DOHH2 (cell line): ENCODE measurements around the gene FAM217A.
"Not testable (repeated sequence)": the region's sequence is repeated elsewhere in the genome, so short reads cannot be mapped to it uniquely, and the experiment has no call there.

ENCODE experiments used
- H3F3A ChIP-seq: fragments of 200-600 bp; sonication (generic), shearing (Covaris generic); 2 replicates; pipeline ENCODE4 v1.6.0; 2016; ENCODE audit warnings: antibody characterized with exemption, mild to moderate bottlenecking; ENCODE audit not compliant: control insufficient read depth, insufficient read depth
- H3K27ac ChIP-seq: fragments of 200-600 bp; sonication (generic); 2 replicates; pipeline ENCODE4 v1.5.1; 2014; ENCODE audit warnings: low read depth, mild to moderate bottlenecking, low read length, moderate library complexity
- H3K27me3 ChIP-seq: fragments of 200-600 bp; sonication (generic); 2 replicates; pipeline ENCODE4 v1.6.1; 2014; ENCODE audit warnings: mild to moderate bottlenecking, low read length, mixed read lengths; ENCODE audit not compliant: control insufficient read depth
- H3K36me3 ChIP-seq: fragments of 200-600 bp; sonication (generic); 2 replicates; pipeline ENCODE4 v1.6.1; 2014; ENCODE audit warnings: mild to moderate bottlenecking, low read length, moderate library complexity, mixed read lengths; ENCODE audit not compliant: control insufficient read depth
- H3K4me1 ChIP-seq: fragments of 200-600 bp; sonication (generic); 2 replicates; pipeline ENCODE4 v1.6.1; 2014; ENCODE audit warnings: mild to moderate bottlenecking, low read length, mixed read lengths; ENCODE audit not compliant: control insufficient read depth
- H3K4me2 ChIP-seq: fragments of 200-600 bp; sonication (generic); 2 replicates; pipeline ENCODE4 v1.6.0; 2014; ENCODE audit warnings: mild to moderate bottlenecking, low read length, moderate library complexity
- H3K4me3 ChIP-seq: fragments of 200-600 bp; sonication (generic); 2 replicates; pipeline ENCODE4 v1.5.1; 2014; ENCODE audit warnings: mild to moderate bottlenecking, low read length, mixed read lengths
- H3K79me2 ChIP-seq: fragments of 200-600 bp; sonication (generic); 2 replicates; pipeline ENCODE4 v1.6.1; 2014; ENCODE audit warnings: mild to moderate bottlenecking, low read length, mixed read lengths; ENCODE audit not compliant: control insufficient read depth
- H3K9me2 ChIP-seq: fragments of 200-600 bp; sonication (generic); replicated peaks from 2 replicates; pipeline ENCODE4 v1.6.1; 2014; ENCODE audit warnings: mild to moderate bottlenecking, low read length, mixed read lengths; ENCODE audit not compliant: control insufficient read depth
- H3K9me3 ChIP-seq: fragments of 200-600 bp; sonication (generic); 2 replicates; pipeline ENCODE4 v1.6.1; 2014; ENCODE audit warnings: antibody characterized with exemption, low read length, mixed read lengths; ENCODE audit not compliant: control insufficient read depth, insufficient read depth
- H4K20me1 ChIP-seq: fragments of 200-600 bp; sonication (generic); 2 replicates; pipeline ENCODE4 v1.6.0; 2014; ENCODE audit warnings: low read depth, mild to moderate bottlenecking, antibody characterized with exemption, low read length, moderate library complexity; ENCODE audit not compliant: control insufficient read depth, insufficient read depth
- EZH2phosphoT487 ChIP-seq: fragments of 200-600 bp; sonication (generic); IDR thresholded peaks from 2 replicates; pipeline ENCODE4 v1.6.1; 2017; ENCODE audit warnings: borderline replicate concordance, mild to moderate bottlenecking, antibody characterized with exemption, low read length, moderate library complexity, mixed read lengths
- TF ChIP-seq, protein P1 (sequence below): fragments of 200-600 bp; sonication (generic); IDR thresholded peaks from one replicate; pipeline ENCODE4 v1.5.1; 2014; ENCODE audit warnings: antibody characterized with exemption, mild to moderate bottlenecking, low read depth, low read length; ENCODE audit not compliant: poor library complexity, severe bottlenecking

The FAM217A gene

GRCh38 chr6:4114123-4114522, 35.2 kb upstream of the FAM217A start:
- H3K79me2 ChIP-seq = no peaks in the 10 kb centered on the region
- H3K9me2 ChIP-seq = no peaks in the 10 kb centered on the region
- H3K27ac ChIP-seq = no peak overlapping the region
- H3K9me3 ChIP-seq = no peaks in the 10 kb centered on the region
- no peaks in the 10 kb centered on the region for H3F3A ChIP-seq
- TF ChIP-seq EZH2phosphoT487 = no peak
- TF ChIP-seq, protein P1, sequence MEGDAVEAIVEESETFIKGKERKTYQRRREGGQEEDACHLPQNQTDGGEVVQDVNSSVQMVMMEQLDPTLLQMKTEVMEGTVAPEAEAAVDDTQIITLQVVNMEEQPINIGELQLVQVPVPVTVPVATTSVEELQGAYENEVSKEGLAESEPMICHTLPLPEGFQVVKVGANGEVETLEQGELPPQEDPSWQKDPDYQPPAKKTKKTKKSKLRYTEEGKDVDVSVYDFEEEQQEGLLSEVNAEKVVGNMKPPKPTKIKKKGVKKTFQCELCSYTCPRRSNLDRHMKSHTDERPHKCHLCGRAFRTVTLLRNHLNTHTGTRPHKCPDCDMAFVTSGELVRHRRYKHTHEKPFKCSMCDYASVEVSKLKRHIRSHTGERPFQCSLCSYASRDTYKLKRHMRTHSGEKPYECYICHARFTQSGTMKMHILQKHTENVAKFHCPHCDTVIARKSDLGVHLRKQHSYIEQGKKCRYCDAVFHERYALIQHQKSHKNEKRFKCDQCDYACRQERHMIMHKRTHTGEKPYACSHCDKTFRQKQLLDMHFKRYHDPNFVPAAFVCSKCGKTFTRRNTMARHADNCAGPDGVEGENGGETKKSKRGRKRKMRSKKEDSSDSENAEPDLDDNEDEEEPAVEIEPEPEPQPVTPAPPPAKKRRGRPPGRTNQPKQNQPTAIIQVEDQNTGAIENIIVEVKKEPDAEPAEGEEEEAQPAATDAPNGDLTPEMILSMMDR = no peak
- no peaks in the 10 kb centered on the region for H4K20me1 ChIP-seq
- H3K36me3 ChIP-seq = peaks cover 18% of the 10 kb centered on the region
- H3K27me3 ChIP-seq = peaks cover 10% of the 10 kb centered on the region; the same call in 1 of the 2 replicates
- no peak overlapping the region for H3K4me3 ChIP-seq
- H3K4me1 ChIP-seq = no peaks in the 10 kb centered on the region
- H3K4me2 ChIP-seq = no peak overlapping the region

DNA sequence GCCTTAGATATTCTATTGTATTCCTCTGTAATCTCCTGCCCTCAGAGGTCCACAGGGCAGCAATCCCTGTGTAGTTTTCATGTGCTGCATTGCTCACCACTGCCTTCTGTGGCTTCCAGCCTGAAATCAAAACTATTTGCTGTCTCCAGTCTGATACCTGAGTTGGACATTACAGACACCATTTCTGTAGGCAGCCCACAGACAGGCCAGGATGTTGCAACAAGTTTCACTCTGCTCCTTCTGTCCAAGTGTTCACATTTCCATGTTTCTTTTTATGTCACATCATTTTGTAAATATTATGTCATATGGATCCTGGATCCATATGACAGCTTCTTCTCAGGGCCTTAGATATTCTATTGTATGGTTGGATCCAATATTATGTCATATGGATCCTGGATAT, 34.7 kb upstream of the FAM217A start:
- Histone ChIP-seq H3K27ac (no peak overlapping the region), H4K20me1 (no peaks in the 10 kb centered on the region), H3K9me2 (no peaks in the 10 kb centered on the region), H3K9me3 (no peaks in the 10 kb centered on the region), H3K4me2 (no peak overlapping the region), H3K27me3 (peaks cover 10% of the 10 kb centered on the region; the same call in 1 of the 2 replicates), H3K4me3 (no peak overlapping the region), H3K79me2 (no peaks in the 10 kb centered on the region), H3K4me1 (no peaks in the 10 kb centered on the region), H3F3A (no peaks in the 10 kb centered on the region), H3K36me3 (peaks cover 18% of the 10 kb centered on the region)
- TF ChIP-seq, protein P1 = no peak
- no peak for TF ChIP-seq EZH2phosphoT487

- no peaks in the 10 kb centered on the region for H3F3A ChIP-seq
- no peak overlapping the region for H3K4me3 ChIP-seq
- TF ChIP-seq EZH2phosphoT487 = no peak
- TF ChIP-seq, protein P1 = no peak
- H3K9me2 ChIP-seq = no peaks in the 10 kb centered on the region
- H3K27me3 ChIP-seq = peaks cover 13% of the 10 kb centered on the region; the same call in 1 of the 2 replicates
- H3K4me2 ChIP-seq = no peak overlapping the region
- H3K4me1 ChIP-seq = no peaks in the 10 kb centered on the region
- no peaks in the 10 kb centered on the region for H3K79me2 ChIP-seq
- H4K20me1 ChIP-seq = no peaks in the 10 kb centered on the region
- no peaks in the 10 kb centered on the region for H3K9me3 ChIP-seq
- no peak overlapping the region for H3K27ac ChIP-seq
- peaks cover 15% of the 10 kb centered on the region for H3K36me3 ChIP-seq
Observed at GRCh38 chr6:4112366-4112765, 33.4 kb upstream of the FAM217A start.

- H3K9me2 ChIP-seq, H3K4me1 ChIP-seq, H3K9me3 ChIP-seq, H3K36me3 ChIP-seq, H4K20me1 ChIP-seq, H3F3A ChIP-seq, H3K4me3 ChIP-seq, H3K4me2 ChIP-seq, H3K27ac ChIP-seq, H3K79me2 ChIP-seq: not testable (repeated sequence)
- peaks cover 13% of the 10 kb centered on the region; the same call in 1 of the 2 replicates for H3K27me3 ChIP-seq
Observed at GRCh38 chr6:4109363-4109815, 30.5 kb upstream of the FAM217A start.
